K562 (cell line): ENCODE data around the gene PEX19. TPM values are rescaled to one million over a fixed set of nuclear protein-coding genes. Genes with fewer than 3 reads are reported as not detected.

Source experiments
- CBFA2T3 ChIP-seq: fragments of 450-650 bp; IDR thresholded peaks from 2 replicates; pipeline ENCODE4 v1.6.1; 2017
- FOXM1 ChIP-seq, 2 experiments: fragments of 450-650 bp in 1 of 2; sonication (generic) in 1 of 2; formaldehyde crosslinking in 1 of 2; IDR thresholded peaks; 2 replicates each; pipeline versions ENCODE4 v1.6.1 to v1.9.0; 2017 to 2022; ENCODE audit warnings: low read depth in 2 of 2, mild to moderate bottlenecking in 2 of 2, missing genetic modification reagents in 1 of 2, moderate library complexity in 1 of 2
- HNRNPUL1 ChIP-seq: fragments of 200-400 bp; formaldehyde crosslinking; IDR thresholded peaks from 2 replicates; pipeline ENCODE4 v1.6.1; 2017; ENCODE audit warnings: low read length
- MECOM ChIP-seq: fragments of 250-450 bp; sonication (Bioruptor Pico); IDR thresholded peaks from 2 replicates; pipeline ENCODE4 v1.8.0; 2022; ENCODE audit warnings: inconsistent platforms
- PRPF4 ChIP-seq: fragments of 200-400 bp; formaldehyde crosslinking; IDR thresholded peaks from one replicate; pipeline ENCODE4 v1.6.1; 2017; ENCODE audit warnings: low read length, low read depth, mild to moderate bottlenecking; ENCODE audit not compliant: insufficient read depth, poor library complexity, severe bottlenecking
- RFX7 ChIP-seq: fragments of 250-450 bp; sonication (Bioruptor Pico); IDR thresholded peaks from 2 replicates; pipeline ENCODE4 v1.5.1; 2021; ENCODE audit warnings: mild to moderate bottlenecking
- SFPQ ChIP-seq: fragments of 200-400 bp; formaldehyde crosslinking; IDR thresholded peaks from 2 replicates; pipeline ENCODE4 v1.6.1; 2017; ENCODE audit warnings: mild to moderate bottlenecking, low read depth, low read length, moderate library complexity
- SMARCC2 ChIP-seq: fragments of 450-650 bp; IDR thresholded peaks from 2 replicates; pipeline ENCODE4 v1.6.1; 2017; ENCODE audit warnings: antibody characterized with exemption, moderate library complexity, mild to moderate bottlenecking, low read depth
- TCF7L2 ChIP-seq: fragments of 150-350 bp; IDR thresholded peaks from 2 replicates; pipeline ENCODE4 v1.6.1; 2016; ENCODE audit warnings: low read depth, mild to moderate bottlenecking, low read length, moderate library complexity
- TFE3 ChIP-seq: fragments of 450-650 bp; formaldehyde crosslinking; IDR thresholded peaks from 2 replicates; pipeline ENCODE4 v1.4.0; 2020; ENCODE audit warnings: mild to moderate bottlenecking, mixed read lengths
- ZNF41 ChIP-seq: fragments of 250-450 bp; sonication (Bioruptor Pico); conservative IDR thresholded peaks from 2 replicates; pipeline ENCODE4 v1.4.0; 2020; ENCODE audit warnings: mild to moderate bottlenecking
- polyA plus RNA-seq, 8 experiments: library from polyadenylated mRNA; depleted of rRNA in 4 of 8; stranded (reverse) in 5 of 8; unstranded in 3 of 8; fragments of >200 nt; fragmentation: Nextera tagmentation in 2 of 8; fragmentation: Illumina TruSeq in 1 of 8; extraction: Ambion mirVana in 2 of 8; extraction: Trizol in 1 of 8; gene quantifications; 2 replicates each; pipeline versions ENCODE4 v1.2.1 to v1.2.3, GENCODE V29; 2011 to 2014; ENCODE audit warnings: inconsistent platforms in 1 of 8, missing spikeins in 1 of 8
- total RNA-seq, 7 experiments: library from RNA; depleted of rRNA in 6 of 7; stranded (reverse); fragments of >200 nt in 6 of 7; fragmentation: Illumina TruSeq in 2 of 7; extraction: Trizol in 2 of 7; gene quantifications; 2 replicates each; pipeline versions ENCODE4 v1.2.1 to v1.2.3, GENCODE V29; 2011 to 2021; ENCODE audit warnings: low replicate concordance in 1 of 7

Gene PEX19
- total and polyA plus RNA-seq, 9 of the 15 experiments (the other 6 are each of a cell fraction or from before 2014, with no cell fraction given) = 32.5 to 103 (median 59.8) TPM

GRCh38 chr1:160325252-160325651, 40.3 kb upstream of the PEX19 start (continued):
- TF ChIP-seq SFPQ (no peak), CBFA2T3 (no peak), FOXM1 (IDR thresholded peaks at IDR 0.05; ENCODE audit: low read depth) (no peak), FOXM1 (CRISPR knock-in tag; IDR thresholded peaks at IDR 0.05; ENCODE audit: low read depth) (no peak), MECOM (CRISPR knock-in tag) (no peak), TFE3 (CRISPR knock-in tag) (no peak), ZNF41 (CRISPR knock-in tag) (no peak), HNRNPUL1 (no peak), PRPF4 (no peak), SMARCC2 (no peak), TCF7L2 (no peak), RFX7 (no peak)
